ENCODE results near the gene CCDC200.
"Not testable (repeated sequence)": the region's sequence is repeated elsewhere in the genome, so short reads cannot be mapped to it uniquely, and the experiment has no call there.

The CCDC200 gene

GRCh38 chr17:43228020-43228782 lies at the start of gene CCDC200:
CCDC200 (minus strand) TSS chr17:43228623; CDS start chr17:43228554, 69 bp downstream.
- not testable (repeated sequence) for DNase-seq (ENCODE audit: low spot score)

- not testable (repeated sequence) for DNase-seq (ENCODE audit: low spot score)
Measured at GRCh38 chr17:43272914-43273313, 44.5 kb upstream of the CCDC200 start.

- not testable (repeated sequence) for DNase-seq (ENCODE audit: low spot score)
Measured at GRCh38 chr17:43272483-43272882, 44.1 kb upstream of the CCDC200 start.

GRCh38 chr17:43270552-43271504 lies 42.4 kb upstream of the CCDC200 start:
- DNase-seq (ENCODE audit: low spot score): not testable (repeated sequence)

- DNase-seq (ENCODE audit: low spot score): not testable (repeated sequence)
Measured at GRCh38 chr17:43246456-43246855, 18.0 kb upstream of the CCDC200 start.

GRCh38 chr17:43240596-43241352 lies 12.4 kb upstream of the CCDC200 start:
- not testable (repeated sequence) for DNase-seq (ENCODE audit: low spot score)

- DNase-seq (ENCODE audit: low spot score): not testable (repeated sequence)
Measured at GRCh38 chr17:43239597-43239996, 11.2 kb upstream of the CCDC200 start.

- not testable (repeated sequence) for DNase-seq (ENCODE audit: low spot score)
Measured at GRCh38 chr17:43233877-43234276, 5.5 kb upstream of the CCDC200 start, which contains the start of gene RNU2-1. RNU2-1 (minus strand) TSS chr17:43233977.

GRCh38 chr17:43233263-43233662 lies 4.8 kb upstream of the CCDC200 start:
- not testable (repeated sequence) for DNase-seq (ENCODE audit: low spot score)

- DNase-seq (ENCODE audit: low spot score): not testable (repeated sequence)
Measured at GRCh38 chr17:43232021-43232699, 3.7 kb upstream of the CCDC200 start.

- DNase-seq (ENCODE audit: low spot score): not testable (repeated sequence)
Measured at GRCh38 chr17:43231205-43232020, 3.0 kb upstream of the CCDC200 start.

GRCh38 chr17:43226393-43226792 lies 2.0 kb downstream of the CCDC200 start:
- no peak for DNase-seq (ENCODE audit: low spot score)

GRCh38 chr17:43224146-43224705 lies 4.2 kb downstream of the CCDC200 start:
- DNase-seq (ENCODE audit: low spot score): no peak

GRCh38 chr17:43220511-43221125 lies 7.8 kb downstream of the CCDC200 start:
- DNase-seq (ENCODE audit: low spot score): no peak

GRCh38 chr17:43219746-43220380 lies 8.6 kb downstream of the CCDC200 start:
- DNase-seq (ENCODE audit: low spot score): no peak

GRCh38 chr17:43219001-43219400 lies 9.4 kb downstream of the CCDC200 start:
- no peak for DNase-seq (ENCODE audit: low spot score)

- no peak for DNase-seq (ENCODE audit: low spot score)
Measured at GRCh38 chr17:43217614-43218087, 10.8 kb downstream of the CCDC200 start.

GRCh38 chr17:43216762-43217613 lies 11.4 kb downstream of the CCDC200 start:
- no peak for DNase-seq (ENCODE audit: low spot score)

Measured in iPS-NIHi11 (cell line).